NCI-H187 treated with DMSO at 0.1 percent for 48 hours (cell line): ENCODE data around the gene PUS7L.
"Not testable (repeated sequence)": the region's sequence is repeated elsewhere in the genome, so short reads cannot be mapped to it uniquely, and the experiment has no call there.

Experiments
- DNase-seq: peaks from one replicate; lab custom pipeline; 2025; lab: John Stamatoyannopoulos, UW

Gene PUS7L

GRCh38 chr12:43749016-43749415 lies 9.6 kb downstream of the PUS7L start:
- DNase-seq: no peak

GRCh38 chr12:43744826-43745225 lies 13.8 kb downstream of the PUS7L start:
- DNase-seq: no peak

GRCh38 chr12:43742106-43742505 lies 16.5 kb downstream of the PUS7L start:
- DNase-seq: no peak

GRCh38 chr12:43740511-43741100 lies 18.0 kb downstream of the PUS7L start:
- no peak for DNase-seq

GRCh38 chr12:43737646-43738045 lies 20.9 kb downstream of the PUS7L start:
- DNase-seq: no peak

GRCh38 chr12:43736927-43737440 lies 21.6 kb downstream of the PUS7L start:
- no peak for DNase-seq

GRCh38 chr12:43733687-43734086 lies 24.9 kb downstream of the PUS7L start:
- DNase-seq: no peak

GRCh38 chr12:43730283-43730682 lies 28.3 kb downstream of the PUS7L start:
- no peak for DNase-seq

GRCh38 chr12:43728698-43729097 lies 29.9 kb downstream of the PUS7L start:
- DNase-seq: no peak

GRCh38 chr12:43728117-43728516 lies 30.5 kb downstream of the PUS7L start:
- no peak for DNase-seq

GRCh38 chr12:43723134-43723533 lies 35.5 kb downstream of the PUS7L start:
- DNase-seq: no peak

- no peak for DNase-seq
These were observed 36.0 kb downstream of the PUS7L start for GRCh38 chr12:43722621-43723020.

- DNase-seq: no peak
These were observed 47.2 kb downstream of the PUS7L start for GRCh38 chr12:43711348-43711747.

- DNase-seq: not testable (repeated sequence)
These were observed 54.8 kb downstream of the PUS7L start for GRCh38 chr12:43703772-43704171.

- not testable (repeated sequence) for DNase-seq
These were observed 57.4 kb downstream of the PUS7L start for GRCh38 chr12:43701194-43701593.

GRCh38 chr12:43696154-43696553 lies 62.4 kb downstream of the PUS7L start:
- no peak for DNase-seq

GRCh38 chr12:43694879-43695278 lies 63.7 kb downstream of the PUS7L start:
- no peak for DNase-seq

- DNase-seq: no peak
These were observed 66.5 kb downstream of the PUS7L start for GRCh38 chr12:43692064-43692463.

GRCh38 chr12:43685491-43685890 lies 73.1 kb downstream of the PUS7L start:
- not testable (repeated sequence) for DNase-seq

GRCh38 chr12:43676183-43676813 lies 82.3 kb downstream of the PUS7L start:
- no peak for DNase-seq

- DNase-seq: no peak
These were observed 83.3 kb downstream of the PUS7L start for GRCh38 chr12:43675048-43675904.

- DNase-seq: no peak
These were observed 89.2 kb downstream of the PUS7L start for GRCh38 chr12:43669373-43669772.
